Peyer's patch (tissue), 4 donors: ENCODE data around the gene NTSR2. TPM values are rescaled to one million over a fixed set of nuclear protein-coding genes. Genes with fewer than 3 reads are reported as not detected.

Source experiments
- DNase-seq, 3 donors: peaks; one replicate each; pipeline ENCODE4 v3.0.0-alpha.2; 2017 to 2019
- H3K27ac ChIP-seq, 4 donors: fragments of 200-600 bp; sonication (generic); one replicate each; pipeline ENCODE4 v1.5.1; 2016 to 2019
- H3K27me3 ChIP-seq, 2 donors: fragments of 200-600 bp; sonication (generic); one replicate each; pipeline ENCODE4 v1.5.1; 2019
- H3K36me3 ChIP-seq, 3 donors: fragments of 200-600 bp; sonication (generic); one replicate each; pipeline ENCODE4 v1.5.1; 2016 to 2019
- H3K4me1 ChIP-seq, 4 donors: fragments of 200-600 bp; sonication (generic); one replicate each; pipeline ENCODE4 v1.5.1; 2016 to 2019
- H3K4me3 ChIP-seq, 4 donors: fragments of 200-600 bp; sonication (generic); 1 replicate in 3 of 4; 2 replicates in 1 of 4; pipeline ENCODE4 v1.5.1; 2016 to 2019; ENCODE audit warnings: mild to moderate bottlenecking in 1 of 4
- H3K9me3 ChIP-seq, 4 donors: fragments of 200-600 bp; sonication (generic); one replicate each; pipeline ENCODE4 v1.5.1; 2016 to 2019; ENCODE audit warnings: mild to moderate bottlenecking in 1 of 4
- CTCF ChIP-seq, 6 experiments: fragments of 450-650 bp in 4 of 6; fragments of 200-600 bp in 2 of 6; sonication (generic) in 1 of 6; IDR thresholded peaks; one replicate each; pipeline ENCODE4 v1.5.1; 2017 to 2019; ENCODE audit warnings: antibody characterized with exemption in 6 of 6, mild to moderate bottlenecking in 3 of 6, moderate library complexity in 1 of 6
- POLR2A ChIP-seq, 2 donors: fragments of 450-650 bp; IDR thresholded peaks; one replicate each; pipeline ENCODE4 v1.5.1; 2017; ENCODE audit warnings: antibody characterized with exemption in 2 of 2, mild to moderate bottlenecking in 2 of 2, moderate library complexity in 2 of 2
- total RNA-seq, 4 donors: library from RNA; depleted of rRNA; stranded (reverse); fragments of >200 nt; gene quantifications; one replicate each; pipeline ENCODE4 v1.1.0, GENCODE V29; 2016

The NTSR2 gene
- total RNA-seq, 4 donors from 2014 or later = not detected

- no peaks in the 10 kb centered on the region for H3K4me1 ChIP-seq
- no peak overlapping the region for H3K4me3 ChIP-seq
- no peaks in the 10 kb centered on the region for H3K36me3 ChIP-seq
- no peak for DNase-seq
- no peak overlapping the region for H3K27ac ChIP-seq
- no peaks in the 10 kb centered on the region for H3K9me3 ChIP-seq
- no peaks in the 10 kb centered on the region for H3K27me3 ChIP-seq
- no peak for TF ChIP-seq CTCF (IDR thresholded peaks at IDR 0.05)
- no peak for TF ChIP-seq POLR2A (IDR thresholded peaks at IDR 0.05)
These were observed 40.8 kb upstream of the NTSR2 start for GRCh38 chr2:11710632-11711353.

GRCh38 chr2:11710210-11710609, 40.2 kb upstream of the NTSR2 start:
- no peaks in the 10 kb centered on the region for H3K4me1 ChIP-seq
- H3K27ac ChIP-seq = no peak overlapping the region
- no peak overlapping the region for H3K4me3 ChIP-seq
- H3K36me3 ChIP-seq = no peaks in the 10 kb centered on the region
- TF ChIP-seq CTCF (IDR thresholded peaks at IDR 0.05) (no peak), POLR2A (IDR thresholded peaks at IDR 0.05) (no peak)
- H3K9me3 ChIP-seq = no peaks in the 10 kb centered on the region
- H3K27me3 ChIP-seq = no peaks in the 10 kb centered on the region
- DNase-seq = no peak

- Histone ChIP-seq H3K27ac (no peak overlapping the region), H3K4me3 (no peak overlapping the region), H3K9me3 (no peaks in the 10 kb centered on the region), H3K4me1 (no peaks in the 10 kb centered on the region), H3K36me3 (no peaks in the 10 kb centered on the region), H3K27me3 (no peaks in the 10 kb centered on the region)
- TF ChIP-seq POLR2A (IDR thresholded peaks at IDR 0.05) (no peak), CTCF (IDR thresholded peaks at IDR 0.05) (no peak)
- no peak for DNase-seq
These were observed 39.3 kb upstream of the NTSR2 start for GRCh38 chr2:11709293-11709692.

GRCh38 chr2:11708106-11708505, 38.1 kb upstream of the NTSR2 start:
- TF ChIP-seq POLR2A (IDR thresholded peaks at IDR 0.05) = no peak
- no peak for TF ChIP-seq CTCF (IDR thresholded peaks at IDR 0.05)
- no peak for DNase-seq
- Histone ChIP-seq H3K27ac (no peak overlapping the region), H3K27me3 (no peaks in the 10 kb centered on the region), H3K36me3 (no peaks in the 10 kb centered on the region), H3K4me1 (no peaks in the 10 kb centered on the region), H3K4me3 (no peak overlapping the region), H3K9me3 (no peaks in the 10 kb centered on the region)

- Histone ChIP-seq H3K27ac (no peak overlapping the region), H3K36me3 (no peaks in the 10 kb centered on the region), H3K4me1 (no peaks in the 10 kb centered on the region), H3K9me3 (no peaks in the 10 kb centered on the region), H3K4me3 (no peak overlapping the region), H3K27me3 (no peaks in the 10 kb centered on the region)
- DNase-seq = no peak
- TF ChIP-seq CTCF (IDR thresholded peaks at IDR 0.05) = no peak
- no peak for TF ChIP-seq POLR2A (IDR thresholded peaks at IDR 0.05)
These were observed 35.7 kb upstream of the NTSR2 start for GRCh38 chr2:11705711-11706110.

- no peak overlapping the region for H3K27ac ChIP-seq
- H3K4me3 ChIP-seq = no peak overlapping the region
- no peak for TF ChIP-seq CTCF (IDR thresholded peaks at IDR 0.05)
- TF ChIP-seq POLR2A (IDR thresholded peaks at IDR 0.05) = no peak
- no peak for DNase-seq
- no peaks in the 10 kb centered on the region for H3K9me3 ChIP-seq
- no peaks in the 10 kb centered on the region for H3K36me3 ChIP-seq
- H3K4me1 ChIP-seq = no peaks in the 10 kb centered on the region
- no peaks in the 10 kb centered on the region for H3K27me3 ChIP-seq
These were observed 35.1 kb upstream of the NTSR2 start for GRCh38 chr2:11705063-11705462.
